ENCODE results near the gene ANAPC2.

GRCh38 chr9:137216188-137216965 is 28.0 kb upstream of the ANAPC2 start:
- TF ChIP-seq SIN3A (IDR thresholded peaks at IDR 0.05; ENCODE audit: borderline replicate concordance, insufficient read depth, low read depth, low read length): no peak
- TF ChIP-seq CTCF (IDR thresholded peaks at IDR 0.05): no peak
- no peak for TF ChIP-seq TCF7L2 (IDR thresholded peaks at IDR 0.05; ENCODE audit: low read depth, low read length)
- no peak for TF ChIP-seq REST (IDR thresholded peaks at IDR 0.05; ENCODE audit: insufficient read depth in 1 of 2, low read depth in 2 of 2, low read length in 1 of 2)
- no peak for TF ChIP-seq POLR2AphosphoS5 (IDR thresholded peaks at IDR 0.05; ENCODE audit: low read depth, low read length)

Measured in Panc1 (cell line).